ENCODE data around the gene FAM163A.

GRCh38 chr1:179810367-179810715 lies 67.2 kb downstream of the FAM163A start:
- TF ChIP-seq CTCF (conservative IDR thresholded peaks at IDR 0.05 in 1 of 2, IDR thresholded peaks at IDR 0.05 in 1 of 2; ENCODE audit: low read depth in 1 of 2, low read length in 2 of 2) (no peak), EZH2 (IDR thresholded peaks at IDR 0.05; ENCODE audit: low read length, missing control alignments) (peak; percentile 51)

Data from fibroblast of lung (primary cell).